HG02623 (cell line): Measurements from ENCODE around the gene SCN9A.
"Not testable (repeated sequence)": the region's sequence is repeated elsewhere in the genome, so short reads cannot be mapped to it uniquely, and the experiment has no call there.

Experiments
- ATAC-seq: cut with Tn5 transposase; IDR thresholded peaks from one replicate; pipeline ENCODE4 v1.9.1; 2021; ENCODE audit warnings: moderate library complexity; ENCODE audit not compliant: unreplicated experiment

The SCN9A gene

DNA sequence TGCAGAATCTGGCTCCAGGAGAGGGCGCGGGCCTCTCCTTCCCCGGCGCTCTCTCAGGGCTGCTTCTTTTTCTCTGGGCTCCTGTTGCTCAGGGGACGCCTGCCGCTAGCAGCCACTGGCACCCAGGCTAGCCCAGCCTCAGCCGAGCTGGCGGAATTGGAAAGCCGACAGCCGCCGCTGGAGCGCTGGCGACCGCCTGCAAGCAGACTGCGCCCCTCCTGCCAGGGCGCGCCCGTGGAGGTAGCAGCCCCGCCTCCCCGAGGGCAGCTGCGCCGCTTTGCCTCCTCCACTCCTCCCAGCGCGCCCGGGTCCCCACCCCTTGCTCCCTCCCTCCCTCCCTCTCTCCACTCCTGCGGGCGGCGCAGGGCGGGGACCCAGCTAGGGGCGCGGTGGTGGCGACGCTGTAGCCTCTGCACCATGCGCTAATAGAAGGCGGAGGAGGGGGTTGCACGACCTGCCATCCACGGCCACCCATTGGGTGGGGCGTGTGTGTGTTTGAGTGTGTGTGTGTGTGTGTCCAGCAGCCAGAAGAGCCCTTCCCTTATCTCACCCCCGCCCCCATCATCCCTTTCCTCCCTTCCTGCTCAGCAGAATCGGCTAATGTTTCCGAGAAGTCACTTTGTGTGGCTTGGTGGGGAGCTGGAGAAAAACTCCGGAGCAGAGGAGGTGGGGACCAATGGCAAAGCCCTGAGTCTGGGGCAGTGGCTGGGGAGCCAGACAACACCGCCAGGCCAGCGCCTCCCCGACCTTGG lies at the start of gene SCN9A:
Gene SCN9A (minus strand): TSS at position 209 of the 752 bp plus-strand sequence. CDS start 64,188 bp downstream, outside the sequence.
- ATAC-seq, result no peak

GRCh38 chr2:166424841-166425240 lies 49.1 kb upstream of the SCN9A start:
- ATAC-seq, result no peak

GRCh38 chr2:166419616-166419934 lies 43.8 kb upstream of the SCN9A start:
- ATAC-seq, result no peak

DNA sequence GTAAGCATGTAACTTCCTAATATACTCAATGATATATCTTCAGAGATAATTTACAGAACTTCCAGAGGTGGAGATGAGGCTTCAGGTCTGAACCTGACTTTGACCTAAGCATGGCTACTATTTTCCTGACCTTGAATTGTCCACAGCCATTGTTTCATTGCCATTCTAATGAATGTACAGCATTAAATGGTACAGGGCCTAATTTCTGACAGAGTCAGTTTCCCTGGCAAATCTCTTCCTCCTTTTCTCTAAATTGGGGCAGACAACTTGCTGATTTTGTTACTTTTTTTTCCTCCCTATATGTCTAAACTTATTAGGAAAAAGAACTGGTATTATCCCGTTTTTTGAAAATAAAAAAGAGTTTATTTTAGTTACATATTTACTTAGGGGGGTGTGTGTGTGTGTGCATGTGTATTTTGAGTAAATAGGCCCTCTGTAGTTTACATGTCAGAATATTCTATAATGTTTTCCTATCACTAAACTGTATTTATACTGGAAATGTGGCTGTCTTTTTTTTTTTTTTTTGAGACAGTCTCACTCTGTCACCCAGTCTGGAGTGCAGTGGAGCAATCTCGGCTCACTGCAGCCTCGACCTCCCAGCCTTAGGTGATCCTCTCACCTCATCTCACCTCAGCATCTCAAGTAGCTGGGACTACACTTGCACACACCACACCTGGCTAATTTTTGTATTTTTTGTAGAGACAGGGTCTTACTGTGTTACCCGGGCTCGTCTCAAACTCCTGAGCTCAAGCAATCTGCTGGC lies 43.3 kb upstream of the SCN9A start:
- ATAC-seq, result no peak

GRCh38 chr2:166417669-166418068 lies 41.9 kb upstream of the SCN9A start:
- no peak for ATAC-seq

GRCh38 chr2:166413255-166413654 lies 37.5 kb upstream of the SCN9A start:
- no peak for ATAC-seq

DNA sequence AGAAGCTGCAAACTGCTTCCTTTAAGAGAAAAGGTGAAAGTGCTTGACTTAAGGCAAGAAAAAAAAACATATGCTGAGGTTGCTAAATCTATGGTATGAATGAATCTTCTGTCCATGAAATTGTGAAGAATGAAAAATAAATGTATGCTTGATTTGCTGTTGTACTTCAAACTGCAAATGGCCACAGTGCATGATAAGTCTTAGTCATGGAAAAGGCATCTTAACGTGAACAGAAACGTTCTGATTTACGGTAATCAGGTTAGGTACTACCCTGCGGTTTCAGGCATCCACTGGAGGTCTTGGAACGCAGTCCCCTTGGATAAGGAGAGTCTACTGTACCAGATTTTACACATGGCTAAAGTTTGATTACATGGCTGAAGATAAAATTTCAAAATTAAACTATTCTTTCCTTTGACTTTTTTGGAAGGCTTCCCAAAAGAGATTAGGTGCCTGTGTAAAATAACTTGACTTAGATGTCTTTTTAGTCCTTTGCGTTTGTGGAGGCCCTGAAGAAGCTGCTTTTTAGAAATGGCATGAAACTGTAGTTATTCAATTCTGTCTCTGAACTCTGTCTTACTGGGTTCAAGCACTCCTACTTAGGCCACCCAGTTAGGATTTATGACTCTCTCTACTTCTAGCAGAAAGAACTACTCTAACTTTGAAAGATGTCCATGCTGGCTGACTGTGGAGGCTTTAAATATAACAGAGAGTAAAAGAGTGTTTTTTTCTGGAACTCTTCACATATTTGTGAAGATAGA lies 35.9 kb upstream of the SCN9A start:
- ATAC-seq, result no peak

DNA sequence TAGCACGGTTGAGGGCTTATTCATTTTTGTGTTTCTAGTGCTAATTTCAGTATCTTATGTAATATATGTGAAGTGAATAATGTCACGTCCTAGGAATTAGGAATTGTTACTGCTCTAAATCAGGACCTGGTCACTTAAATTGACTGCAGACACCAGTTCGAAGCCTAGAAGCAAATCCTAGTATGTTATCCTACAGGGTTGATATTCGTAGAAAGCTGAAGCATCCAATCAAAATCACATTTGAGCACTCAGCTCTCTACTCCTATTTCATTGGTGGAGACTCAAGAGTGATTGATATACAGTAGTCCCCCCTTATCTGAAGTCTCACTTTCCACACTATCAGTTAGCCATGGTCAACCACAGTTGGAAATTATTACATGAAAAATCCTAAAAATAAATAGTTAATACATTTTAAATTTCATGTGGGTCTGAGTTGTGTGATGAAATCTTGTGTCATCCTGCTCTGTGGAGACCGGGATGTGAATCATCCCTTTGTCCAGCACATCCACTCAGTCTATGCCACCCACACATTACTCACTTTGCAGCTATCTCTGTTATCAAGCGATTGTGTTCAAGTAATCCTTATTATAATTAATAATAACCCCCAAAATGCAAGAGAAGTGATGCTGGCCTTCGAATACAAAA lies 35.2 kb upstream of the SCN9A start:
- ATAC-seq, result no peak

DNA sequence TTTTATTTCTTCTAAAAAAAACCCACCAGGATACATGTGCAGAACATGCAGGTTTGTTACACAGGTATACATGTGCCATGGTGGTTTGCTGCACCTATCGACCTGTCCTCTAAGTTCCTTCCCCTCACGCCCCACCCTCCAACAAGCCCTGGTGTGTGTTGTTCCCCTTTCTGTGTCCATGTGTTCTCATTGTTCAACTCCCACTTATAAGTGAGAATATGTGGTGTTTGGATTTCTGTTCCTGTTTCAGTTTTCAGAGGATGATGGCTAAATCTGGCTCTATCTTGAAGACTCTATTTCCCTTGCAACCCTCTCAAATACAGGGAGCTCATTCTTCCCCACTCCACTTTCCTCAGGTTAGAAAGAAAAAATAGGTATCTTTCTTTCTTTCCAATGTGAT lies 32.0 kb upstream of the SCN9A start:
- not testable (repeated sequence) for ATAC-seq

GRCh38 chr2:166406374-166406773 lies 30.6 kb upstream of the SCN9A start:
- no peak for ATAC-seq

GRCh38 chr2:166405569-166405926 lies 29.8 kb upstream of the SCN9A start:
- ATAC-seq, result no peak

- ATAC-seq, result no peak
These were observed 29.3 kb upstream of the SCN9A start for GRCh38 chr2:166404831-166405568.

DNA sequence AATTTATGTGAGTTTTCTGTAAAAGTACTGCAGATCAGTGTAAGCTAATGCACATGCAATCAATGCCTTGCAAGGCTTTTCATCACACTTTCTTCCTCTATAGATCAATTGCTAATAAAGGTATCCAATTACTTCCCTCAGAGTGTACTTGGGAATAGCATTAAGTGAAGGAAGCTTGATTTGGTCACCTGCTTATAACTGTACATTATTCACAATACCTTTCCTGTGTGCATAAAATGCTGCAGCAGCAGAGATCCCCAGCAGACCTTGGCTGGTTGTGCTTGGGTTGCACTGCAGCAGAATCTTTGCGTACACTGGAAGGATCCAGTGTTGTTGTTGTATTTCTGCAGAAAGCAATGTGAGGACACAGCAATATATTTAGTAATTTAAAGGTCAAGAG lies 18.5 kb upstream of the SCN9A start:
- no peak for ATAC-seq

- ATAC-seq, result no peak
These were observed 17.3 kb upstream of the SCN9A start for GRCh38 chr2:166393008-166393407.

GRCh38 chr2:166388481-166389070 lies 12.8 kb upstream of the SCN9A start:
- ATAC-seq, result no peak

DNA sequence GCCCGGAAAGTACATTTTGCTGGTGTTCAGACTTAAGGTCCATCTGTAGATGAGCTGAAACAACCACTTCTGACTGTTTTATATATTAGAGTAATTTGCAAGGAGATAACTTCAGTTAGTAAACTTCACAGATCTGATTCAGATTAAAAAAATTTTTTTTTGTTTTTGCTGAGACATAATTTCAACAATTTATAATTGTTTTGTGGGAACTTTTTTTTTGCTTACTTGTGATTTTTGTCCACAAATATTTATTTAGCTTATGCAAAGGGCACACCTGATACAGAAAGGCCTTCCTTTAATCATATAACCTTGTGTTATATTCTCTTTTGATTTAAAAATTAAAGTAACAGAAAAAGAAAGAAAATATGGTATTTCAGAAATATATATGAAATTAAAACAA lies 9.6 kb upstream of the SCN9A start:
- ATAC-seq, result no peak

DNA sequence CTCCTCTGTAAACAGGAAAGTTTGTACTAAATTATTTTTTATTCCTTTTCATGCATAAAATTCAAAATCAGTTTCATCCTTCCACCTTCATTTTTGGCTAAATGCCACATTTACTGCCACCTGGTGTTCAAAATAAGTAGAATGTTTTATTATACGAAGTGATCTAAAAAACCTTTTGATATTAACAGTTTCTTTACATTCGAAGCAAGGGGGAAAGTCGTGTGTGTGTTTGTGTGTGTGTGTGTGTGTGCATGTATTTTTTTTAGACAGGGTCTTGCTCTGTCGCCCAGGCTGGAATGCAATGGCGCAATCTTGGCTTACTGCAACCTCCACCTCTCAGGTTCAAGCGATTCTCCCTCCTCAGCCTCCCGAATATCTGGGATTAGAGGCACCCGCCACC lies 9.0 kb upstream of the SCN9A start:
- ATAC-seq, result no peak

GRCh38 chr2:166382448-166382847 lies 6.7 kb upstream of the SCN9A start:
- no peak for ATAC-seq

DNA sequence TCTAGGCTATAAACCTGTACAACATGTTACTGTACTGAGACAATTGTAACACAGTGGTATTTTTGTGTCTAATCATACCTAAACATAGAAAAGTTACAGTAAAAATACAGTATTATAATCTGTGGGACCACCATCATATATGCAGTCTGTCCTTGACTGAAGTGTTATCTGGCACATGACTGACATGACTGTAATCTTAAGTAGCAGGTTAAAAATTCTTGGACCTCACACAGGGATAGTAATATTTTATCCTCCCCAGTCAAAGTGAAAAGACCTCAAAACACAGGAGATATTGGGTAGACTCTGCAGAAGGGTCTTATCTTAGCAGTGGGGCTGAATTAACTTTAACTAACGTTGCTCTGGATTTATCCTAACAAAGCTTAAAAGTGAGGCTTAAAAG lies 4.9 kb upstream of the SCN9A start:
- ATAC-seq, result no peak

- no peak for ATAC-seq
These were observed 1.1 kb upstream of the SCN9A start for GRCh38 chr2:166376873-166377272.
